MCF 10A (cell line): Measurements from ENCODE around the gene PATL1. TPM values are rescaled to one million over a fixed set of nuclear protein-coding genes. Genes with fewer than 3 reads are reported as not detected.
"Not testable (repeated sequence)": the region's sequence is repeated elsewhere in the genome, so short reads cannot be mapped to it uniquely, and the experiment has no call there.

ENCODE experiments used
- BruUV-seq: library from RNA; stranded (reverse); fragments of 400-500 nt; replicated peaks from 2 replicates; lab custom pipeline; 2021; lab: Mats Ljungman, UMichigan
- CTCF ChIA-PET: fragments of 300-600 bp; sonication (Branson Sonifier 250); formaldehyde crosslinking; extraction: SDS; loops from one replicate; lab custom pipeline; 2021; ENCODE audit warnings: antibody characterized with exemption, inconsistent platforms; lab: Yijun Ruan, JAX
- POLR2A ChIA-PET: fragments of 300-600, 350-650 bp; sonication (Branson Sonifier 250); formaldehyde crosslinking; extraction: SDS; loops from one replicate; lab custom pipeline; 2020; ENCODE audit warnings: antibody characterized with exemption, inconsistent platforms; lab: Yijun Ruan, JAX
- DNase-seq: peaks from one replicate; pipeline ENCODE4 v3.0.0-alpha.2; 2018; ENCODE audit not compliant: unreplicated experiment
- H3K27ac Mint-ChIP-seq: one replicate; pipeline ENCODE4 v1.8.0; 2022; ENCODE audit warnings: mild to moderate bottlenecking, low read depth, mixed read lengths; ENCODE audit not compliant: unreplicated experiment
- H3K27me3 Mint-ChIP-seq: one replicate; pipeline ENCODE4 v1.8.0; 2022; ENCODE audit warnings: mixed read lengths; ENCODE audit not compliant: insufficient read depth, unreplicated experiment
- H3K36me3 Mint-ChIP-seq: one replicate; pipeline ENCODE4 v1.8.0; 2022; ENCODE audit warnings: mild to moderate bottlenecking, moderate library complexity, mixed read lengths; ENCODE audit not compliant: insufficient read depth, unreplicated experiment
- H3K4me1 Mint-ChIP-seq: one replicate; pipeline ENCODE4 v1.8.0; 2022; ENCODE audit warnings: mixed read lengths; ENCODE audit not compliant: insufficient read depth, unreplicated experiment
- H3K4me3 Mint-ChIP-seq: one replicate; pipeline ENCODE4 v1.8.0; 2022; ENCODE audit warnings: mild to moderate bottlenecking, moderate library complexity, mixed read lengths; ENCODE audit not compliant: unreplicated experiment
- H3K9me3 Mint-ChIP-seq: one replicate; pipeline ENCODE4 v1.8.0; 2022; ENCODE audit warnings: mixed read lengths; ENCODE audit not compliant: unreplicated experiment
- intact Hi-C: fragments of 100-400 bp; cut with micrococcal nuclease; formaldehyde crosslinking; loops from 2 replicates; pipeline ENCODE4 v1.14.1; 2022
- total RNA-seq: library from RNA; stranded (reverse); gene quantifications from 2 replicates; pipeline ENCODE4 v1.2.3, GENCODE V29; 2022
- TF ChIP-seq, protein P1 (sequence below): fragments of 200-600 bp; IDR thresholded peaks from one replicate; pipeline ENCODE4 v1.8.0; 2022; ENCODE audit warnings: antibody characterized with exemption, mild to moderate bottlenecking; ENCODE audit not compliant: unreplicated experiment

Gene PATL1
- total RNA-seq, 1 experiment from 2014 or later = 42.6 TPM

DNA sequence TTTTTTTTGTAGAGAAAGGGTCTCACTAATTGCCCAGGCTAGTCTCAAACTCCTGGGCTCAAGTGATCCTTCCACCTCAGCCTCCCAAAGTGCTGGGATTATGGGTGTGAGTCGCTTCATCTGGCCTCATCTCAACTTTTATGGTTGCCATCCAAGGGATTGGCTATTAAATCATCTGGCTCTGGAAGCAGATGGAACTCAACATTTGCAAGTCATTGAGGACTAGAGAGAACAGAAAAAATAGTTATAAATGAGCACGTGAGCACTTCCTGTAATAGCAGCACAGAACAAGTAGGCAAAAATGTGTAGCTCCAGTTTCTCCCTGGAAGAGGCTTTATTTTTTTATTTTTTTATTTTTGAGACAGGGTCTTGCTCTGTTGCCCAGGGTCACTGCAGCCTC, 22.3 kb upstream of the PATL1 start:
- BruUV-seq = no TSS peak
- no peak overlapping the region for H3K4me3 Mint-ChIP-seq
- H3K9me3 Mint-ChIP-seq = peaks cover 25% of the 10 kb centered on the region
- intact Hi-C loops = no loop called here
- ChIA-PET POLR2A (interaction anchor here (0.5 kb wide), 1 partner anchor 20 kb away, joined by 3 read pairs; no protein-coding TSS in a partner anchor), CTCF (interaction anchor here (1.1 to 2.1 kb wide), 2 partner anchors 9 to 144 kb away, joined by 3 to 6 read pairs; no protein-coding TSS in a partner anchor)
- H3K27ac Mint-ChIP-seq = no peak overlapping the region
- DNase-seq = no peak
- no peaks in the 10 kb centered on the region for H3K36me3 Mint-ChIP-seq
- TF ChIP-seq, protein P1, sequence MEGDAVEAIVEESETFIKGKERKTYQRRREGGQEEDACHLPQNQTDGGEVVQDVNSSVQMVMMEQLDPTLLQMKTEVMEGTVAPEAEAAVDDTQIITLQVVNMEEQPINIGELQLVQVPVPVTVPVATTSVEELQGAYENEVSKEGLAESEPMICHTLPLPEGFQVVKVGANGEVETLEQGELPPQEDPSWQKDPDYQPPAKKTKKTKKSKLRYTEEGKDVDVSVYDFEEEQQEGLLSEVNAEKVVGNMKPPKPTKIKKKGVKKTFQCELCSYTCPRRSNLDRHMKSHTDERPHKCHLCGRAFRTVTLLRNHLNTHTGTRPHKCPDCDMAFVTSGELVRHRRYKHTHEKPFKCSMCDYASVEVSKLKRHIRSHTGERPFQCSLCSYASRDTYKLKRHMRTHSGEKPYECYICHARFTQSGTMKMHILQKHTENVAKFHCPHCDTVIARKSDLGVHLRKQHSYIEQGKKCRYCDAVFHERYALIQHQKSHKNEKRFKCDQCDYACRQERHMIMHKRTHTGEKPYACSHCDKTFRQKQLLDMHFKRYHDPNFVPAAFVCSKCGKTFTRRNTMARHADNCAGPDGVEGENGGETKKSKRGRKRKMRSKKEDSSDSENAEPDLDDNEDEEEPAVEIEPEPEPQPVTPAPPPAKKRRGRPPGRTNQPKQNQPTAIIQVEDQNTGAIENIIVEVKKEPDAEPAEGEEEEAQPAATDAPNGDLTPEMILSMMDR = no peak
- no peaks in the 10 kb centered on the region for H3K4me1 Mint-ChIP-seq
- no peaks in the 10 kb centered on the region for H3K27me3 Mint-ChIP-seq

DNA sequence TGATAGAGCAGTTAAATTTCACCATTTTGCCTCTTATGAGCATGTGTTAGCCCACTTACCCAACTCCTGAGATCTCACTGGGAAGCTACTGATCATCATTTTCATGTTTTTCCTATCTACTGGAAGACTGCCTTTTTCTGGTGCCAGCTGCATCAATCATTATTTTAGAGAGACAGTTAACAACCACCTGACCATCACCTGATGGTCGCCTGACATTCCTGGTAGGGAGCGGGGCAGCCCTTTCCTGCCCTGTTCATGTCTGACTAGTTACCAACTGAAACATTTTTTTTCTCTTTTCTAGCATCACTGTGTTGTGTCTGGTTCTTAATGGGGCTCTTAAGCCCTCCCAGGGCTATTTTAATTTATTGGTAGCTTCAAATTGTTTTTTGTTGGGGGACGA, 20.2 kb upstream of the PATL1 start:
- intact Hi-C loops = no loop called here
- H3K27ac Mint-ChIP-seq = no peak overlapping the region
- CTCF ChIA-PET = interaction anchor here (0.6 to 1.4 kb wide), 6 partner anchors 9 to 113 kb away, joined by 3 to 4 read pairs (median 4); partner anchors contain the start of gene PATL1

DNA sequence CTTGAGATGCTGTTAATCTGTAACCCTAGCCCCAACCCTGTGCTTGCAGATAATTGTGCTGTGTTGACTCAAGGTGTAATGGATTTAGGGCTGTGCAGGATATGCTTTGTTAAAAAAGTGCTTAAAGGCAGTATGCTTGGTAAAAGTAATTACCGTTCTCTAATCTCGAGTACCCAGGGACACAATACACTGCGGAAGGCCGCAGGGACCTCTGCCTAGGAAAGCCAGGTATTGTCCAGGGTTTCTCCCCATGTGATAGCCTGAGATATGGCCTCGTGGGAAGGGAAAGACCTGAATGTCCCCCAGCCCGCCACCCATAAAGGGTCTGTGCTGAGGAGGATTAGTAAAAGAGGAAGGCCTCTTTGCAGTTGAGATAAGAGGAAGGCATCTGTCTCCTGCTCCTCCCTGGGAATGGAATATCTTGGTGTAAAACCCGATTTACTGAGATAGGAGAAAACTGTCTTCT, 12.5 kb upstream of the PATL1 start:
- intact Hi-C loops = loop anchor here (2.0 to 5.0 kb wide), 3 partner anchors 121 to 510 kb away; no protein-coding TSS in a partner anchor
- CTCF ChIA-PET = interaction anchor here (1.0 to 1.8 kb wide), 5 partner anchors 11 to 142 kb away, joined by 3 to 18 read pairs (median 6); partner anchors contain the start of gene PATL1

More for the DNA sequence above, 20.2 kb upstream of the PATL1 start:
- Mint-ChIP-seq H3K27me3 (no peaks in the 10 kb centered on the region), H3K4me3 (no peak overlapping the region), H3K4me1 (no peaks in the 10 kb centered on the region), H3K36me3 (no peaks in the 10 kb centered on the region), H3K9me3 (peaks cover 30% of the 10 kb centered on the region)
- BruUV-seq = no TSS peak
- POLR2A ChIA-PET = interaction anchor here (0.7 to 1.2 kb wide), 2 partner anchors 9 to 57 kb away, joined by 3 read pairs; no protein-coding TSS in a partner anchor
- TF ChIP-seq, protein P1 = no peak
- DNase-seq = no peak

DNA sequence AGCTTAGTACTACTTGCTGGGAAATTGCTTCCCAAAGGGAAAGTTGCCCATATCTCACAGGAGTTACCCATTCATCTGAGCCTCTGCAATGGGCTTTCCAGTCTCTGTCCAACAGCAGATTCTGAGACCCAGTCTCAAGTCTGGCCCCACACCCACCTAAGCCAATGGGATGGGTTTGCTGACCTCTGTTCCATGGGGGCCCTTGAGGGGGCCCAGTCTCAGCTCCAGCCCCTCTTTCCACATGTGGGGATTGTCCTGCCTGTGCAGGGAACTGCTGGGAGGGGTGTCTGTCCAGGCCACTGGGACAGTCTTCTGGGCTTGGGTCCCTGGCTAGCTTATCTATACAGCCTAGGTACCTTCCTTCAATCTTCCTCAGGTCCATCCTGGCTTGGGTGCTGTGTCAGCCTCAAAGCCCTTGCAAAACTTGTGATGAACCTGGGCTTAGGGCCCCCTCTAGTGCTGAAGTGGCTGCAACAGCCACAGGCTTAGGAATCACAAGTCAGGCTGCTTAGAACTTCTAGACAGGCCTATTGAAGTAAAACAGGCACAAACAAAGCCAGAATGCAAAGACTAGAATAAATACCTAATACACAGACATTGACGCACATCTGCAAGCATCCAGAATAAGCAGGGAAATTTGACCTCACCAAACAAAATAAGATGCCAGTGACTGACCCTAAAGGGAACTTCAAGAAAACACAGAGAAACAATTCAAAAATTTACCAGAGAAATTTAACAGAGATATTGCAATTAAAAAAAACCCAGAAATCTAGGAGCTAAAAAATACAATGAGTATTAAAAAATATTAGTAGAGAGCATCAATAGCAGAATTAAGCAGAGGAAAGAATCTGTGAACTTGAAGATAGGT, 11.7 kb upstream of the PATL1 start:
- H3K4me1 Mint-ChIP-seq = no peaks in the 10 kb centered on the region
- H3K9me3 Mint-ChIP-seq = peaks cover 7% of the 10 kb centered on the region
- H3K36me3 Mint-ChIP-seq = no peaks in the 10 kb centered on the region
- no peaks in the 10 kb centered on the region for H3K27me3 Mint-ChIP-seq
- no peak overlapping the region for H3K27ac Mint-ChIP-seq
- intact Hi-C loops = loop anchor here (1.0 to 5.0 kb wide), 6 partner anchors 122 to 510 kb away; no protein-coding TSS in a partner anchor
- POLR2A ChIA-PET = interaction anchor here (0.6 to 1.5 kb wide), 3 partner anchors 9 to 214 kb away, joined by 3 to 4 read pairs (median 3); partner anchors contain the start of gene PATL1
- BruUV-seq = no TSS peak
- no peak overlapping the region for H3K4me3 Mint-ChIP-seq
- peak; percentile 76 for DNase-seq
- TF ChIP-seq, protein P1 = peak; percentile 84
- CTCF ChIA-PET = interaction anchor here (0.6 to 1.8 kb wide), 16 partner anchors 9 to 571 kb away, joined by 3 to 18 read pairs (median 4); partner anchors contain the start of gene PATL1

More for the DNA sequence above, 12.5 kb upstream of the PATL1 start:
- not testable (repeated sequence) for DNase-seq, H3K9me3 Mint-ChIP-seq, H3K4me3 Mint-ChIP-seq, H3K27me3 Mint-ChIP-seq, BruUV-seq, H3K27ac Mint-ChIP-seq, H3K36me3 Mint-ChIP-seq, H3K4me1 Mint-ChIP-seq
- POLR2A ChIA-PET = interaction anchor here (0.8 to 1.5 kb wide), 2 partner anchors 10 to 12 kb away, joined by 3 to 4 read pairs; partner anchors contain the start of gene PATL1
